ENCODE measurements around the gene CTIF.

Gene CTIF

GRCh38 chr18:48605408-48605845, 66.6 kb downstream of the CTIF start:
- peak; percentile 98 for DNase-seq

- no peak for DNase-seq
Observed at GRCh38 chr18:48607056-48607984, 68.5 kb downstream of the CTIF start.

GRCh38 chr18:48608581-48608980, 69.8 kb downstream of the CTIF start:
- no peak for DNase-seq

GRCh38 chr18:48609114-48609513, 70.3 kb downstream of the CTIF start:
- no peak for DNase-seq

- DNase-seq: no peak
Observed at GRCh38 chr18:48609820-48610815, 71.3 kb downstream of the CTIF start.

- no peak for DNase-seq
Observed at GRCh38 chr18:48611203-48611602, 72.4 kb downstream of the CTIF start.

GRCh38 chr18:48611785-48612480, 73.1 kb downstream of the CTIF start:
- DNase-seq: no peak

GRCh38 chr18:48612511-48612910, 73.7 kb downstream of the CTIF start:
- no peak for DNase-seq

GRCh38 chr18:48612917-48613316, 74.1 kb downstream of the CTIF start:
- no peak for DNase-seq

- DNase-seq: no peak
Observed at GRCh38 chr18:48613589-48614404, 75.0 kb downstream of the CTIF start.

- DNase-seq: no peak
Observed at GRCh38 chr18:48615566-48616401, 77.0 kb downstream of the CTIF start.

- no peak for DNase-seq
Observed at GRCh38 chr18:48616484-48617255, 77.8 kb downstream of the CTIF start.

- no peak for DNase-seq
Observed at GRCh38 chr18:48617844-48618497, 79.1 kb downstream of the CTIF start.

- DNase-seq: no peak
Observed at GRCh38 chr18:48619016-48619415, 80.2 kb downstream of the CTIF start.

GRCh38 chr18:48619501-48619900, 80.7 kb downstream of the CTIF start:
- DNase-seq: no peak

GRCh38 chr18:48620071-48620470, 81.2 kb downstream of the CTIF start:
- DNase-seq: no peak

GRCh38 chr18:48621240-48621639, 82.4 kb downstream of the CTIF start:
- DNase-seq: no peak

- DNase-seq: no peak
Observed at GRCh38 chr18:48621815-48622555, 83.2 kb downstream of the CTIF start.

- no peak for DNase-seq
Observed at GRCh38 chr18:48622911-48623431, 84.1 kb downstream of the CTIF start.
